ENCODE measurements around the gene GRID1.
"Not testable (repeated sequence)": the region's sequence is repeated elsewhere in the genome, so short reads cannot be mapped to it uniquely, and the experiment has no call there.

The GRID1 gene

GRCh38 chr10:86123304-86123703, 243.3 kb downstream of the GRID1 start:
- DNase-seq, result no peak

- no peak for DNase-seq
Measured at GRCh38 chr10:86122646-86123045, 243.9 kb downstream of the GRID1 start.

- DNase-seq, result no peak
Measured at GRCh38 chr10:86121200-86121599, 245.4 kb downstream of the GRID1 start.

GRCh38 chr10:86117051-86117450, 249.5 kb downstream of the GRID1 start:
- no peak for DNase-seq

- DNase-seq, result no peak
Measured at GRCh38 chr10:86113983-86114382, 252.6 kb downstream of the GRID1 start.

- DNase-seq, result no peak
Measured at GRCh38 chr10:86113501-86113900, 253.1 kb downstream of the GRID1 start.

GRCh38 chr10:86113044-86113443, 253.6 kb downstream of the GRID1 start:
- DNase-seq, result no peak

- no peak for DNase-seq
Measured at GRCh38 chr10:86111902-86112545, 254.6 kb downstream of the GRID1 start.

GRCh38 chr10:86110156-86110786, 256.3 kb downstream of the GRID1 start:
- no peak for DNase-seq

- DNase-seq, result no peak
Measured at GRCh38 chr10:86109421-86109820, 257.2 kb downstream of the GRID1 start.

GRCh38 chr10:86108696-86109095, 257.9 kb downstream of the GRID1 start:
- DNase-seq, result no peak

- not testable (repeated sequence) for DNase-seq
Measured at GRCh38 chr10:86107611-86108310, 258.8 kb downstream of the GRID1 start.

- DNase-seq, result no peak
Measured at GRCh38 chr10:86107131-86107530, 259.5 kb downstream of the GRID1 start.

- DNase-seq, result no peak
Measured at GRCh38 chr10:86106616-86107015, 260.0 kb downstream of the GRID1 start.

- no peak for DNase-seq
Measured at GRCh38 chr10:86105640-86106039, 261.0 kb downstream of the GRID1 start.

GRCh38 chr10:86105181-86105580, 261.4 kb downstream of the GRID1 start:
- DNase-seq, result no peak

GRCh38 chr10:86104611-86105145, 261.9 kb downstream of the GRID1 start:
- DNase-seq, result no peak

GRCh38 chr10:86104156-86104555, 262.4 kb downstream of the GRID1 start:
- DNase-seq, result no peak

- no peak for DNase-seq
Measured at GRCh38 chr10:86103391-86104101, 263.0 kb downstream of the GRID1 start.

- no peak for DNase-seq
Measured at GRCh38 chr10:86102451-86102850, 264.1 kb downstream of the GRID1 start.

- no peak for DNase-seq
Measured at GRCh38 chr10:86102031-86102430, 264.6 kb downstream of the GRID1 start.

GRCh38 chr10:86100581-86101061, 266.0 kb downstream of the GRID1 start:
- no peak for DNase-seq

Measured in stimulated activated CD8-positive, alpha-beta memory T cell treated with anti-CD3 and anti-CD28 coated beads, Interleukin-4, amount 100 ng/mL, for 48 hours (primary cell).